Liver (tissue), 9 donors: ENCODE data around the gene CDHR5. TPM values are rescaled to one million over a fixed set of nuclear protein-coding genes. Genes with fewer than 3 reads are reported as not detected.

Experiments
- DNase-seq: peaks from one replicate; pipeline ENCODE4 v3.0.0-alpha.2; 2017; ENCODE audit warnings: low spot score
- H3K27ac ChIP-seq, 2 donors: one replicate each; pipeline ENCODE4 v1.7.0; 2013; ENCODE audit warnings: inconsistent platforms in 2 of 2, low read length in 2 of 2, control low read depth in 1 of 2, low read depth in 1 of 2, mild to moderate bottlenecking in 1 of 2
- H3K27me3 ChIP-seq, 4 donors: one replicate each; pipeline versions ENCODE4 v1.6.1 to v1.7.0; 2013; ENCODE audit warnings: low read length in 3 of 4, inconsistent platforms in 1 of 4, mild to moderate bottlenecking in 1 of 4, moderate library complexity in 1 of 4; ENCODE audit not compliant: control insufficient read depth in 4 of 4, insufficient read depth in 4 of 4
- H3K36me3 ChIP-seq, 4 donors: one replicate each; pipeline versions ENCODE4 v1.6.1 to v1.7.0; 2013; ENCODE audit warnings: low read length in 3 of 4, mild to moderate bottlenecking in 3 of 4, low read depth in 1 of 4, moderate library complexity in 1 of 4; ENCODE audit not compliant: control insufficient read depth in 4 of 4, insufficient read depth in 3 of 4
- H3K4me1 ChIP-seq, 4 donors: one replicate each; pipeline versions ENCODE4 v1.6.1 to v1.7.0; 2013; ENCODE audit warnings: low read length in 3 of 4, mild to moderate bottlenecking in 3 of 4, moderate library complexity in 1 of 4; ENCODE audit not compliant: control insufficient read depth in 4 of 4, insufficient read depth in 4 of 4
- H3K4me3 ChIP-seq, 3 donors: one replicate each; pipeline versions ENCODE4 v1.6.1 to v1.7.0; 2013; ENCODE audit warnings: low read length in 3 of 3, control low read depth in 1 of 3, low read depth in 1 of 3, mild to moderate bottlenecking in 1 of 3
- H3K9ac ChIP-seq, 2 donors: one replicate each; pipeline ENCODE4 v1.7.0; 2013; ENCODE audit warnings: low read length in 2 of 2, mild to moderate bottlenecking in 2 of 2, moderate library complexity in 2 of 2, control low read depth in 1 of 2, low read depth in 1 of 2
- H3K9me3 ChIP-seq, 4 donors: one replicate each; pipeline versions ENCODE4 v1.6.1 to v1.7.0; 2013; ENCODE audit warnings: low read length in 3 of 4; ENCODE audit not compliant: control insufficient read depth in 4 of 4
- CTCF ChIP-seq: fragments of 150-350 bp; IDR thresholded peaks from 2 replicates; pipeline ENCODE4 v1.5.1; 2017; ENCODE audit warnings: improper control_type of control experiment, low read depth, low read length; ENCODE audit not compliant: missing input control
- EGR1 ChIP-seq, 2 donors: IDR thresholded peaks; 2 replicates each; pipeline ENCODE4 v1.6.1; 2016 to 2018; ENCODE audit warnings: antibody characterized with exemption in 2 of 2, low read depth in 2 of 2
- FOXA1 ChIP-seq: IDR thresholded peaks from 2 replicates; pipeline ENCODE4 v1.6.1; 2016; ENCODE audit warnings: antibody characterized with exemption
- FOXA2 ChIP-seq: IDR thresholded peaks from 2 replicates; pipeline ENCODE4 v1.6.1; 2016; ENCODE audit warnings: antibody characterized with exemption
- GABPA ChIP-seq, 2 donors: IDR thresholded peaks in 1 of 2; conservative IDR thresholded peaks in 1 of 2; 2 replicates each; pipeline ENCODE4 v1.6.1; 2016; ENCODE audit warnings: antibody characterized with exemption in 2 of 2, mild to moderate bottlenecking in 1 of 2, moderate library complexity in 1 of 2
- HNF4A ChIP-seq, 2 donors: conservative IDR thresholded peaks; 2 replicates each; pipeline ENCODE4 v1.6.1; 2016; ENCODE audit warnings: antibody characterized with exemption in 2 of 2, mild to moderate bottlenecking in 2 of 2
- HNF4G ChIP-seq: IDR thresholded peaks from 2 replicates; pipeline ENCODE4 v1.6.1; 2016; ENCODE audit warnings: antibody characterized with exemption
- NR2F2 ChIP-seq: IDR thresholded peaks from 2 replicates; pipeline ENCODE4 v1.6.1; 2016; ENCODE audit warnings: antibody characterized with exemption
- RAD21 ChIP-seq, 2 donors: IDR thresholded peaks; 2 replicates each; pipeline ENCODE4 v1.6.1; 2016; ENCODE audit warnings: antibody characterized with exemption in 2 of 2, mild to moderate bottlenecking in 2 of 2
- RXRA ChIP-seq, 2 donors: IDR thresholded peaks; 2 replicates each; pipeline ENCODE4 v1.6.1; 2017 to 2018; ENCODE audit warnings: antibody characterized with exemption in 2 of 2, mild to moderate bottlenecking in 1 of 2
- SP1 ChIP-seq: IDR thresholded peaks from 2 replicates; pipeline ENCODE4 v1.6.1; 2018; ENCODE audit warnings: antibody characterized with exemption, mild to moderate bottlenecking
- TAF1 ChIP-seq: conservative IDR thresholded peaks from 2 replicates; pipeline ENCODE4 v1.6.1; 2016; ENCODE audit warnings: antibody characterized with exemption, mild to moderate bottlenecking
- YY1 ChIP-seq: IDR thresholded peaks from 2 replicates; pipeline ENCODE4 v1.6.1; 2016; ENCODE audit warnings: antibody characterized with exemption, mild to moderate bottlenecking
- WGBS: extraction: QIAGEN DNeasy Blood & Tissue Kit; methylation state at CpG from one replicate; pipeline ENCODE4 v1.1.7; 2013; 5-methylcytosine and 5-hydroxymethylcytosine counted together
- polyA plus RNA-seq, 2 donors: library from polyadenylated mRNA; stranded (reverse) in 1 of 2; unstranded in 1 of 2; fragments of 200-250 nt in 1 of 2; fragments of >200 nt in 1 of 2; fragmentation: Nextera tagmentation in 1 of 2; extraction: Ambion mirVana in 1 of 2; gene quantifications; one replicate each; pipeline versions ENCODE4 v1.2.1 to v1.2.3, GENCODE V29; 2013 to 2015
- total RNA-seq, 2 donors: library from RNA; depleted of rRNA; stranded (reverse); fragments of >200 nt; gene quantifications; one replicate each; pipeline ENCODE4 v1.2.3, GENCODE V29; 2014
- TF ChIP-seq, protein P1 (sequence below): IDR thresholded peaks from 2 replicates; pipeline ENCODE4 v1.6.1; 2016; ENCODE audit warnings: antibody characterized with exemption, mild to moderate bottlenecking
- TF ChIP-seq, protein P2 (sequence below): IDR thresholded peaks from 2 replicates; pipeline ENCODE4 v1.6.1; 2016; ENCODE audit warnings: antibody characterized with exemption
- TF ChIP-seq, protein P3 (sequence below): IDR thresholded peaks from 2 replicates; pipeline ENCODE4 v1.6.1; 2016; ENCODE audit warnings: antibody characterized with exemption
- TF ChIP-seq, protein P4 (sequence below): IDR thresholded peaks from 2 replicates; pipeline ENCODE4 v1.6.1; 2016; ENCODE audit warnings: antibody characterized with exemption
- donor health status: healthy.
- donor health status: healthy.
- donor health status: healthy.
- donor health status: healthy.
- donor health status: healthy.

The CDHR5 gene
- total and polyA plus RNA-seq, 4 donors = 29.4 to 86.2 (median 57.2) TPM

DNA sequence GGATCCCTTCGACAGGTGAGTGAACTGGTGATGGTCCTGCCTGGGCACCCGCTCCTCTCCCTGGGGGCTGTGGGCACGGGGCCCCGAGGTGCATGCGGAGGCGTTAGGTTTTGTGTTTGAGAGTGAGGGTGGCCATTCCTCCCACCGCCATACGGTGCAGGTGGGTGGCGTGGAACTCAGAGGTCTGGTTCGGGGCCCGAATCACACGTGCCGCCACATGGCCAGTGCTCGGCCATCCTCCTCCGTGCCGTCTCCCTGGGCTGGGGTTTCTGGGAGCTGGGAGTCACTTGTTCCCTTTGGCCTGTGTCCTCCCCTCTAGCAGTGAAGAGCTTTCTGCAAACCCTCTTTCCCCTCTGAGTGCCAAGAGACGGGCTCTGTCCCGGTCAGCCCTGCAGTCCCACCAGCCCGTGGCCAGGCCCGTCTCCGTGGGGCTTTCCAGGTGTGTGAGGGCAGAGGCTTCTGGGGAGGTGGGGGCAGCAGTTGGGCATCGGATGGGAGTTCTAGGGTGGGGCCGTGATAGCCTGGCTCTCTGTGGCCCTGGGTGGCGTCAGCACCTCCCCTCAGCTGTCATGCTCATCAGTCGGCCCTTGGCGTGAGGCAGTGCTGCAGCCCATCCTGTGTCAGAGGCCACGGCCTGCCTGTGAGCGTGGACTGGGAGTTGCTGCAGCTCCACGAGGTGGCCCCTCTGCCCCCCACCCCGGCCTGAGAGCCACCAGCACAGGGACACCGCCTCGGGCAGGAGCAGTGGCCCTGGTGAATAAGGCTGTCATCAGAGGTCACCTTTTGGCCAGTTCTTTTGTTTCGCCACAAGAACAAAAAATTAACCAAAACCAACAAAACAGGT lies 19.2 kb downstream of the CDHR5 start:
- no peak for DNase-seq
- H3K27ac ChIP-seq = no peak overlapping the region

More for the DNA sequence above, 19.2 kb downstream of the CDHR5 start:
- Histone ChIP-seq H3K4me3 (no peak overlapping the region), H3K9ac (no peak overlapping the region), H3K9me3 (no peaks in the 10 kb centered on the region), H3K36me3 (peaks cover 33 to 63% (median 37%) of the 10 kb centered on the region in 4 donors), H3K27me3 (no peaks in the 10 kb centered on the region), H3K4me1 (peaks cover 10 to 57% (median 22%) of the 10 kb centered on the region in 4 donors)
- TF ChIP-seq CTCF (no peak), FOXA1 (no peak), NR2F2 (no peak), HNF4A (conservative IDR thresholded peaks at IDR 0.05) (no peak), SP1 (no peak), EGR1 (IDR thresholded peaks at IDR 0.05; ENCODE audit: low read depth in 2 of 2) (no peak), GABPA (IDR thresholded peaks at IDR 0.05 in 1 of 2, conservative IDR thresholded peaks at IDR 0.05 in 1 of 2) (no peak), FOXA2 (no peak), HNF4G (no peak), TAF1 (no peak), RAD21 (IDR thresholded peaks at IDR 0.05) (no peak), RXRA (IDR thresholded peaks at IDR 0.05) (no peak), YY1 (no peak)
- TF ChIP-seq, protein P1, sequence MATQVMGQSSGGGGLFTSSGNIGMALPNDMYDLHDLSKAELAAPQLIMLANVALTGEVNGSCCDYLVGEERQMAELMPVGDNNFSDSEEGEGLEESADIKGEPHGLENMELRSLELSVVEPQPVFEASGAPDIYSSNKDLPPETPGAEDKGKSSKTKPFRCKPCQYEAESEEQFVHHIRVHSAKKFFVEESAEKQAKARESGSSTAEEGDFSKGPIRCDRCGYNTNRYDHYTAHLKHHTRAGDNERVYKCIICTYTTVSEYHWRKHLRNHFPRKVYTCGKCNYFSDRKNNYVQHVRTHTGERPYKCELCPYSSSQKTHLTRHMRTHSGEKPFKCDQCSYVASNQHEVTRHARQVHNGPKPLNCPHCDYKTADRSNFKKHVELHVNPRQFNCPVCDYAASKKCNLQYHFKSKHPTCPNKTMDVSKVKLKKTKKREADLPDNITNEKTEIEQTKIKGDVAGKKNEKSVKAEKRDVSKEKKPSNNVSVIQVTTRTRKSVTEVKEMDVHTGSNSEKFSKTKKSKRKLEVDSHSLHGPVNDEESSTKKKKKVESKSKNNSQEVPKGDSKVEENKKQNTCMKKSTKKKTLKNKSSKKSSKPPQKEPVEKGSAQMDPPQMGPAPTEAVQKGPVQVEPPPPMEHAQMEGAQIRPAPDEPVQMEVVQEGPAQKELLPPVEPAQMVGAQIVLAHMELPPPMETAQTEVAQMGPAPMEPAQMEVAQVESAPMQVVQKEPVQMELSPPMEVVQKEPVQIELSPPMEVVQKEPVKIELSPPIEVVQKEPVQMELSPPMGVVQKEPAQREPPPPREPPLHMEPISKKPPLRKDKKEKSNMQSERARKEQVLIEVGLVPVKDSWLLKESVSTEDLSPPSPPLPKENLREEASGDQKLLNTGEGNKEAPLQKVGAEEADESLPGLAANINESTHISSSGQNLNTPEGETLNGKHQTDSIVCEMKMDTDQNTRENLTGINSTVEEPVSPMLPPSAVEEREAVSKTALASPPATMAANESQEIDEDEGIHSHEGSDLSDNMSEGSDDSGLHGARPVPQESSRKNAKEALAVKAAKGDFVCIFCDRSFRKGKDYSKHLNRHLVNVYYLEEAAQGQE = no peak
- TF ChIP-seq, protein P2, sequence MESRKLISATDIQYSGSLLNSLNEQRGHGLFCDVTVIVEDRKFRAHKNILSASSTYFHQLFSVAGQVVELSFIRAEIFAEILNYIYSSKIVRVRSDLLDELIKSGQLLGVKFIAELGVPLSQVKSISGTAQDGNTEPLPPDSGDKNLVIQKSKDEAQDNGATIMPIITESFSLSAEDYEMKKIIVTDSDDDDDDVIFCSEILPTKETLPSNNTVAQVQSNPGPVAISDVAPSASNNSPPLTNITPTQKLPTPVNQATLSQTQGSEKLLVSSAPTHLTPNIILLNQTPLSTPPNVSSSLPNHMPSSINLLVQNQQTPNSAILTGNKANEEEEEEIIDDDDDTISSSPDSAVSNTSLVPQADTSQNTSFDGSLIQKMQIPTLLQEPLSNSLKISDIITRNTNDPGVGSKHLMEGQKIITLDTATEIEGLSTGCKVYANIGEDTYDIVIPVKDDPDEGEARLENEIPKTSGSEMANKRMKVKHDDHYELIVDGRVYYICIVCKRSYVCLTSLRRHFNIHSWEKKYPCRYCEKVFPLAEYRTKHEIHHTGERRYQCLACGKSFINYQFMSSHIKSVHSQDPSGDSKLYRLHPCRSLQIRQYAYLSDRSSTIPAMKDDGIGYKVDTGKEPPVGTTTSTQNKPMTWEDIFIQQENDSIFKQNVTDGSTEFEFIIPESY = no peak
- TF ChIP-seq, protein P3, sequence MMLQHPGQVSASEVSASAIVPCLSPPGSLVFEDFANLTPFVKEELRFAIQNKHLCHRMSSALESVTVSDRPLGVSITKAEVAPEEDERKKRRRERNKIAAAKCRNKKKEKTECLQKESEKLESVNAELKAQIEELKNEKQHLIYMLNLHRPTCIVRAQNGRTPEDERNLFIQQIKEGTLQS = no peak
- TF ChIP-seq, protein P4, sequence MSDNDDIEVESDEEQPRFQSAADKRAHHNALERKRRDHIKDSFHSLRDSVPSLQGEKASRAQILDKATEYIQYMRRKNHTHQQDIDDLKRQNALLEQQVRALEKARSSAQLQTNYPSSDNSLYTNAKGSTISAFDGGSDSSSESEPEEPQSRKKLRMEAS = no peak
- WGBS = 92% methylated on average over 33 of the region's 33 CpGs
